Skeletal muscle tissue (tissue), 4 donors: ENCODE measurements around the gene SLC2A14. TPM values are rescaled to one million over a fixed set of nuclear protein-coding genes. Genes with fewer than 3 reads are reported as not detected.
"Not testable (repeated sequence)": the region's sequence is repeated elsewhere in the genome, so short reads cannot be mapped to it uniquely, and the experiment has no call there.

Experiments
- H3K27ac ChIP-seq: one replicate; pipeline ENCODE4 v1.7.0; 2013; ENCODE audit warnings: mild to moderate bottlenecking, low read depth, low read length, inconsistent platforms
- H3K27me3 ChIP-seq, 3 donors: one replicate each; pipeline ENCODE4 v1.7.0; 2013; ENCODE audit warnings: low read length in 3 of 3; ENCODE audit not compliant: control insufficient read depth in 3 of 3, insufficient read depth in 3 of 3
- H3K36me3 ChIP-seq, 3 donors: one replicate each; pipeline ENCODE4 v1.7.0; 2013; ENCODE audit warnings: low read length in 3 of 3; ENCODE audit not compliant: control insufficient read depth in 3 of 3, insufficient read depth in 3 of 3
- H3K4me1 ChIP-seq, 3 donors: one replicate each; pipeline ENCODE4 v1.7.0; 2013; ENCODE audit warnings: low read length in 3 of 3, mild to moderate bottlenecking in 3 of 3; ENCODE audit not compliant: control insufficient read depth in 3 of 3, insufficient read depth in 3 of 3
- H3K4me3 ChIP-seq, 3 donors: one replicate each; pipeline ENCODE4 v1.7.0; 2013; ENCODE audit warnings: low read length in 3 of 3
- H3K9ac ChIP-seq, 3 donors: one replicate each; pipeline ENCODE4 v1.7.0; 2013; ENCODE audit warnings: low read length in 3 of 3, mild to moderate bottlenecking in 3 of 3, moderate library complexity in 2 of 3, low read depth in 1 of 3
- H3K9me3 ChIP-seq, 3 donors: one replicate each; pipeline ENCODE4 v1.7.0; 2013; ENCODE audit warnings: low read length in 3 of 3; ENCODE audit not compliant: control insufficient read depth in 3 of 3
- total RNA-seq: library from RNA; depleted of rRNA; stranded (reverse); fragments of >200 nt; gene quantifications from one replicate; pipeline ENCODE4 v1.2.3, GENCODE V29; 2014
- donor health status: Osteomylitis.

Gene SLC2A14
- total RNA-seq, 1 donor from 2014 or later: 0.52 TPM

DNA sequence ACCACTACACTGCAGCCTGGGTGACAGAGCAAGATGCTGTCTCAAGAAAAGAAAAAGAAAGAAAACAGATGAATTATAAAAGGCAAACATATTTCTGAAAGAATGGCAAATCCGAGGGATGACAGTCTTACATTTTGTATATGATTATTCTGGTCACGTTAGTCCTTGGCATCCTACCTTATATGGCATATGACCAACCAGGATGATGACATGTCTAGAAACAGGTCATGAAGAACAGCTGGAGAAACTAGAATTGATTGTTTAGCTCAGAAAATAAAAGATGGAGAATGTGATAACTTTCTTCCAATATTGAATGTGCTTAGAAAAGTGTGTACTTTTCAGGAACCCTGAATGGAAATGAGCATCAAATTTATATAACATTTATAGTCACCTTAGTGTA, 19.2 kb downstream of the SLC2A14 start:
- peaks cover 0 to 3% (median 0%) of the 10 kb centered on the region in 3 donors for H3K27me3 ChIP-seq
- H3K36me3 ChIP-seq: no peaks in the 10 kb centered on the region
- H3K9ac ChIP-seq: no peak overlapping the region
- H3K4me1 ChIP-seq: no peaks in the 10 kb centered on the region
- H3K27ac ChIP-seq: no peak overlapping the region
- H3K4me3 ChIP-seq: no peak overlapping the region
- H3K9me3 ChIP-seq: no peaks in the 10 kb centered on the region

DNA sequence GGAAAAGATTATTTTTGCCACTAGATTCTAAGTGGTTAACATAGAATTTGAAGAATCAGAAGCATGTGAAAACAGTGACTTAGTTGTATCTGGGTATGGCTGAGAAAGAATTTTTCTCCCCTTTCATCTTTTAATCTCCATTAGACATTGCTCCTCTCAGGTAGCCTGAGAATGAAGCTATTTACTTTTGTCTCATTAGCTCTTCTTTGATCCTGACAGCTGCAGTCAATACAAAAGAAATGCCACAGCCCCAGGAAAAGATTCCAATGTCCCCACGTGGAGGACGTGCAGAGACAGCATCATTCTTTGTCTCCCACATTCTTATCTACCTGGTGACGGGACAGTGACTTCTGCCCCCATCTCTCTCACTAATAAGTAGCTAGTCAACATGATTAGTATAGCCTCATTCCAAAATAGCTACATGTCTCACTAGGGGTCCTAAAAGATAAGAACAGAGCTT, 21.1 kb downstream of the SLC2A14 start:
- not testable (repeated sequence) for H3K4me3 ChIP-seq, H3K9ac ChIP-seq, H3K9me3 ChIP-seq, H3K36me3 ChIP-seq, H3K4me1 ChIP-seq, H3K27me3 ChIP-seq, H3K27ac ChIP-seq

DNA sequence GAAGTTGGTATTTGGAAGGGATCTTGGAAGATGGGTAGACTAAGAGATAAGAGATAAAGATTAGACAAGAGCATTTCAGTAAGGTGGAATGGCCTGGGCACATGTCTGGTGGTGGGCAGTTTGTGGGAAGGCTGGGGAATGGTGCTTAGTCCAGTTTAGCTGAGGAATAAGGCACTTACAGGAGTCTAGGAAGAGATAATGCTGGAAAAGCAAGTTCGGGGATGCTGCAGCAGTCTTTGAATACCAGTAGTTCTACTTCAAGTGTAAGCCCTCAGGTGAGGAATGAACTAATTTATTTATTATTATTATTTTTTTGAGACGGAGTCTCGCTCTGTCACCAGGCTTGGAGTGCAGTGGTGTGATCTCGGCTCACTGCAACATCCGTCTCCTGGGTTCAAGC, 22.6 kb downstream of the SLC2A14 start:
- H3K27me3 ChIP-seq, H3K27ac ChIP-seq, H3K9ac ChIP-seq, H3K4me3 ChIP-seq, H3K36me3 ChIP-seq, H3K4me1 ChIP-seq, H3K9me3 ChIP-seq: not testable (repeated sequence)

DNA sequence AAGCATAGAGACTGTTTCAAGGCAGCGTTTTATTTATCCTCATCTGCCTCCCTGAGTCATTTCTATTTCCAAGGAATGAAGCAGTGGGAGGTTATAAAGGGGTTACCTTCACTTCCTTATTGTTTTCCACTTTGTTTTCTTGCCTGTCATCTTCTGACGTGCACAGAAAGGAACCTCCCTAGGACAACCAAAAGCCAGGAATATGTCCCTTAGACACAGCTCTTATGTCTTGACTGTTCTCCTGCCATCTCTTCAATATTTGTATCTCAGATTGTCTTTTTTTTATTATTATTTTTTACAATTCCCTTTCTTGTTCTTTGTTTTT, 24.7 kb downstream of the SLC2A14 start:
- not testable (repeated sequence) for H3K27ac ChIP-seq, H3K27me3 ChIP-seq

DNA sequence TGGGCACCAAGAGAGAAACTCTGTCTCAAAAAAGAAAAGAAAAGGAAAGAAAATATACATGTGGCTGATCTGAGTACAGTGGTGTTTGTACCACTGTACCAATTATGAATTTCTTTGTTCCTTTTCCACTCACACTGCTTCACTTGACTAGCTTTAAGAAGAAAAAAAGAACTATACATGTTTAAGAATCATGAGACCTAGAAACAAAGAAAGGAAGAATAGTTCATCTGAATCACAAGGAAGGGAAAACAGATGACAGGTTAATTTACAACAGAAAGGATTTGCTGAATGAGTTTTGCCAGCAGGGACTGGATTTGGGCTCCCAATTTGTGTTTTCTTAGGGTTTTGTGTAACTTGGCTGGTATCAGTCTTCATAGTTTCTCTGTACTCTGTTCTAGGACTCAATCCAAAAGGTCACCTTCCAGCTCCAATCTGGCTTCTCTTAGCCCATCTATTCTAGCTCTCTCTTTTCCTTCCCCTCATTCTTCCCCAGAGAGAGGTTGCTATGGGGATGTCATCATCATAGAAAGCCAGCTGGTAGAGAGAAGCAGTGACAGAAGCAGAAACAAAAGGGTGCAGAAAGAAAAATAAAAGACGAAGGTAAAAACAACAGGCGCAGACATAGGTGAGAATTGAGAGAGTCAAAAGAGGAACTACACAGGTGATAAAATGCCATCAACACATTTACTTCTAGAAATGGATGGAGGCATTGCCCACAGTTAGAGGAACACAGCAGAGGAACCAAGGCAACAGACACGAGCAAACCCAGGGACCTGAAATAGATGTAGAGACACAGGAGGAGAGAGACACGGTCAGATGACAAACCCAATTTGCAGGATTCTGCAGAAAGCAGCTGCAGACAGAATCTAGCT, 25.3 kb downstream of the SLC2A14 start:
- H3K9me3 ChIP-seq, H3K36me3 ChIP-seq, H3K9ac ChIP-seq, H3K27me3 ChIP-seq, H3K27ac ChIP-seq, H3K4me3 ChIP-seq, H3K4me1 ChIP-seq: not testable (repeated sequence)

More for the DNA sequence above, 24.7 kb downstream of the SLC2A14 start:
- H3K36me3 ChIP-seq, H3K4me3 ChIP-seq, H3K4me1 ChIP-seq, H3K9ac ChIP-seq, H3K9me3 ChIP-seq: not testable (repeated sequence)

DNA sequence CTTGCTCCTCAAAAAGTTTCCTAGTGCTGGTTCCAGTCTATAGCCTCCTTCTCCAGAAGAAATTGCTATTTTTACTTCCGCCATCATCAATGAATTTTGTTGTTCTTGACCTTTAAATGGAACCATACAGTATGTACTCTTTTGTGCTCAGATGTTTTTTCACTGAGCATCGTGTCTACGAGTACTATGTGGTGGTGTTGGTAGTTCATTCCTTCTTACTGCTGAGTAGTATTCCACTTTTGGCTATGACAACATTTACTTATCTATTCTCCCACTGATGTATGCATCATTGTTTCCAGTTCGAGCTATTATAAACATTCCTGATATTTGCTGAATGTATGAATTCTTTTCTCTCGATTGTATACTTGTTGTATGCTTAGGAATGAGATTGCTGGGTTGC, 28.6 kb downstream of the SLC2A14 start:
- H3K9me3 ChIP-seq: no peaks in the 10 kb centered on the region
- H3K27me3 ChIP-seq: no peaks in the 10 kb centered on the region
- H3K4me3 ChIP-seq: no peak overlapping the region
- no peak overlapping the region for H3K27ac ChIP-seq
- H3K36me3 ChIP-seq: no peaks in the 10 kb centered on the region
- no peaks in the 10 kb centered on the region for H3K4me1 ChIP-seq
- H3K9ac ChIP-seq: no peak overlapping the region

DNA sequence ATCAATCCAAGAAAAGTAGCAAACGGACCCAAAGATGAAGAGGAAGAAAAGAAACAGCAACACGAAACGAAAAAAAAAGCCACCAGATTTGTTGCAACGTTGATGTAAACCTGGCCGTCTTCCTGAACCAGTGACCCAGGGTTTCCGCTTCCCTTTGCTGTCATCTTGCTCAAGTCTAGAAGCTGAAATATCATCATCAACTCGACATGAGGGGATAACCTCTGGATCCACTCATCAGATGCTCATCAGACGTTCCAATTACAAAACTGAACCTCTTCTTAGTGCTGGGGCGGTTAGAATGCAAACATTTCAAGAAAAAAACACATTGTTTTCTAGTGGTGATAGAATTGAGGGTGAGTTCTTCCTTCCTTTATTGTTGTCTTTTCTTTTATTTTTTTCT, 29.1 kb downstream of the SLC2A14 start:
- not testable (repeated sequence) for H3K9me3 ChIP-seq, H3K36me3 ChIP-seq, H3K27me3 ChIP-seq, H3K4me3 ChIP-seq, H3K9ac ChIP-seq, H3K27ac ChIP-seq, H3K4me1 ChIP-seq

DNA sequence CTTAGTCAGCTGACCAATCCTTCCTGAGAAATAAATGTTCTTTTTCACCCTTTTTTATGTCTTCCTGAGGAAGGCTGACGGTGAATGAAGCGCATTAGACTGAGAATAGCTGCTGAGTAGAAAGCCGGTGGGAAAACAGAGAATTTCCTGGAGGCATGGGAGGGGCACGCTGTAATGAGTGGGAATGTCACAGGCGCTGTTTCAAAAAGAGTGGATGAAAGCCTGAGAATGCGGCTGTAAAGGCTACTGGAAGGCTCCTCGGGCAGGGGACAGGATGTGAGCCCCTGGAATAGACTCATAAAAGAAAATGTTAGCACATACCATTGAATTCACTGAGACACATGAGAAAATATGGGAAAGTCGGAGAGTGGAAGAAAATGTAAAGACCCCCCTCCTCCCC, 29.6 kb downstream of the SLC2A14 start:
- H3K9me3 ChIP-seq, H3K36me3 ChIP-seq, H3K27ac ChIP-seq, H3K4me1 ChIP-seq, H3K4me3 ChIP-seq, H3K9ac ChIP-seq, H3K27me3 ChIP-seq: not testable (repeated sequence)

DNA sequence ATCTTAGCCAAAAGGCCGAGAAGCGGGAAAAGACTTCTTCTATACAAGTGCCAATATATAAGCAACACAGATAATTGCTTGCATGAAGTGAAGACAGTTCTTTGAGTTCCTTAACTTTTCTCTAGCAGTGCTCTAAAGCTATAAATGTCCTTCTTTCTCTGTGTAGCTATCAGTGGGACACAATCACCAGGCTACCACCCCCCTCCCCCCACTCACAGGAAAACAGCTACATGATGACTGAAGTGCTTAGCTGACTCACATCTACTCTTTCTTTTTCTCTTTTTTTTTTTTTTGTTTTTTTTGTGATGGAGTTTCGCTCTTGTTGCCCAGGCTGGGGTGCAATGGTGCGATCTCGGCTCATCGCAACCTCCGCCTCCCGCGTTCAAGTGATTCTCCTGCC, 30.3 kb downstream of the SLC2A14 start:
- H3K9ac ChIP-seq, H3K27me3 ChIP-seq, H3K27ac ChIP-seq, H3K4me1 ChIP-seq, H3K9me3 ChIP-seq, H3K36me3 ChIP-seq, H3K4me3 ChIP-seq: not testable (repeated sequence)

DNA sequence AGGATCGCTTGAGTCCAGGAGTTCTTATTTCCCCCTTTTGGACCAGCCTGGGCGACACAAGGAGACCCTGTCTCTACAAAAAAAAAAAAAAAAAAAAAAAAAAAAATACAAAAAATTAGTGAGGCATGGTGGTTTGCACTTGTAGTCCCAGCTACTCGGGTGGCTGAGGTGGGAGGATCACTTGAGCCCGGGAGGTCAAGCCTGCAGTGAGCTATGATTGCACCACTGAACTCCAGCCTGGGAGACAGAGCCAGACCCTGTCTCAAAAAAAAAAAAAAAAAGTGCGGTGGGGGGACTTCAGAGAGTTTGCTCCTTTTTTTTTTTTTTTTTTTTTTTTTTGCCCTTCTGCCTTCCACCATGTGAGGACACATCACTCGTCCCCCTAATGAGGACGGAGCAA, 32.9 kb downstream of the SLC2A14 start:
- H3K27me3 ChIP-seq, H3K9me3 ChIP-seq, H3K27ac ChIP-seq, H3K36me3 ChIP-seq, H3K4me1 ChIP-seq, H3K9ac ChIP-seq, H3K4me3 ChIP-seq: not testable (repeated sequence)
